ENCODE measurements around the gene FHIT.

- TF ChIP-seq CTCF (IDR thresholded peaks at IDR 0.05; ENCODE audit: low read depth, low read length, missing input control) (no peak), TAF1 (conservative IDR thresholded peaks at IDR 0.05) (no peak), RAD21 (IDR thresholded peaks at IDR 0.05) (no peak), REST (IDR thresholded peaks at IDR 0.05) (no peak)
Measured at GRCh38 chr3:59829527-59829926, 1421.7 kb downstream of the FHIT start.

Data from liver (tissue), 3 donors.